HepG2 (cell line): ENCODE results near the gene RPS23.

Experiments
- ARNT ChIP-seq: fragments of 450-650 bp; IDR thresholded peaks from 2 replicates; pipeline ENCODE4 v1.6.1; 2017
- JUNB ChIP-seq: sonication (generic); formaldehyde crosslinking; IDR thresholded peaks from 2 replicates; pipeline ENCODE4 v1.8.0; 2022; ENCODE audit warnings: missing genetic modification reagents, mild to moderate bottlenecking, borderline replicate concordance
- JUND ChIP-seq: sonication (generic); formaldehyde crosslinking; IDR thresholded peaks from 2 replicates; pipeline ENCODE4 v1.8.0; 2022; ENCODE audit warnings: mild to moderate bottlenecking, missing genetic modification reagents
- POLR2AphosphoS5 ChIP-seq: IDR thresholded peaks from 2 replicates; pipeline ENCODE4 v1.6.1; 2012; ENCODE audit warnings: low read depth, low read length
- PTBP1 ChIP-seq: fragments of 200-400 bp; formaldehyde crosslinking; IDR thresholded peaks from 2 replicates; pipeline ENCODE4 v1.6.1; 2018; ENCODE audit warnings: low read length, low read depth; ENCODE audit not compliant: poor library complexity, severe bottlenecking
- ZBTB3 ChIP-seq: sonication (generic); formaldehyde crosslinking; IDR thresholded peaks from 2 replicates; pipeline ENCODE4 v1.4.0; 2020; ENCODE audit warnings: low read depth, mild to moderate bottlenecking, moderate library complexity, missing genetic modification reagents, borderline replicate concordance
- ZNF510 ChIP-seq: sonication (generic); formaldehyde crosslinking; IDR thresholded peaks from 2 replicates; pipeline ENCODE4 v1.4.0; 2020; ENCODE audit warnings: low read depth, mild to moderate bottlenecking, missing genetic modification reagents
- ZNF704 ChIP-seq: sonication (generic); formaldehyde crosslinking; IDR thresholded peaks from 2 replicates; pipeline ENCODE4 v1.8.1; 2023; ENCODE audit warnings: mild to moderate bottlenecking, inconsistent platforms, moderate library complexity, missing genetic modification reagents, borderline replicate concordance
- TF ChIP-seq, protein P1 (sequence below): IDR thresholded peaks from 2 replicates; pipeline ENCODE4 v1.6.1; 2012; ENCODE audit warnings: inconsistent platforms
- TF ChIP-seq, protein P2 (sequence below): sonication (generic); formaldehyde crosslinking; IDR thresholded peaks from 2 replicates; pipeline ENCODE4 v1.5.0; 2020; ENCODE audit warnings: mild to moderate bottlenecking, missing genetic modification reagents, moderate library complexity

- no peak for TF ChIP-seq JUND (CRISPR knock-in tag)
- TF ChIP-seq POLR2AphosphoS5, result no peak
- no peak for TF ChIP-seq ZNF510 (CRISPR knock-in tag)
- no peak for TF ChIP-seq PTBP1
- no peak for TF ChIP-seq ZBTB3 (CRISPR knock-in tag)
- TF ChIP-seq, protein P1, sequence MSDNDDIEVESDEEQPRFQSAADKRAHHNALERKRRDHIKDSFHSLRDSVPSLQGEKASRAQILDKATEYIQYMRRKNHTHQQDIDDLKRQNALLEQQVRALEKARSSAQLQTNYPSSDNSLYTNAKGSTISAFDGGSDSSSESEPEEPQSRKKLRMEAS, result no peak
- TF ChIP-seq, protein P2, sequence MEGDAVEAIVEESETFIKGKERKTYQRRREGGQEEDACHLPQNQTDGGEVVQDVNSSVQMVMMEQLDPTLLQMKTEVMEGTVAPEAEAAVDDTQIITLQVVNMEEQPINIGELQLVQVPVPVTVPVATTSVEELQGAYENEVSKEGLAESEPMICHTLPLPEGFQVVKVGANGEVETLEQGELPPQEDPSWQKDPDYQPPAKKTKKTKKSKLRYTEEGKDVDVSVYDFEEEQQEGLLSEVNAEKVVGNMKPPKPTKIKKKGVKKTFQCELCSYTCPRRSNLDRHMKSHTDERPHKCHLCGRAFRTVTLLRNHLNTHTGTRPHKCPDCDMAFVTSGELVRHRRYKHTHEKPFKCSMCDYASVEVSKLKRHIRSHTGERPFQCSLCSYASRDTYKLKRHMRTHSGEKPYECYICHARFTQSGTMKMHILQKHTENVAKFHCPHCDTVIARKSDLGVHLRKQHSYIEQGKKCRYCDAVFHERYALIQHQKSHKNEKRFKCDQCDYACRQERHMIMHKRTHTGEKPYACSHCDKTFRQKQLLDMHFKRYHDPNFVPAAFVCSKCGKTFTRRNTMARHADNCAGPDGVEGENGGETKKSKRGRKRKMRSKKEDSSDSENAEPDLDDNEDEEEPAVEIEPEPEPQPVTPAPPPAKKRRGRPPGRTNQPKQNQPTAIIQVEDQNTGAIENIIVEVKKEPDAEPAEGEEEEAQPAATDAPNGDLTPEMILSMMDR (CRISPR knock-in tag), result no peak
- no peak for TF ChIP-seq JUNB (CRISPR knock-in tag)
- no peak for TF ChIP-seq ARNT
- TF ChIP-seq ZNF704, result no peak
Observed at GRCh38 chr5:82278711-82279370, 687 bp upstream of the RPS23 start.
